CD4-positive, alpha-beta T cell treated with Interleukin-17A for 4 hours (primary cell): ENCODE data around the gene FIP1L1.

Experiments
- DNase-seq: peaks from one replicate; pipeline ENCODE4 v3.0.0-alpha.2; 2020; ENCODE audit warnings: mixed read lengths

The FIP1L1 gene

DNA sequence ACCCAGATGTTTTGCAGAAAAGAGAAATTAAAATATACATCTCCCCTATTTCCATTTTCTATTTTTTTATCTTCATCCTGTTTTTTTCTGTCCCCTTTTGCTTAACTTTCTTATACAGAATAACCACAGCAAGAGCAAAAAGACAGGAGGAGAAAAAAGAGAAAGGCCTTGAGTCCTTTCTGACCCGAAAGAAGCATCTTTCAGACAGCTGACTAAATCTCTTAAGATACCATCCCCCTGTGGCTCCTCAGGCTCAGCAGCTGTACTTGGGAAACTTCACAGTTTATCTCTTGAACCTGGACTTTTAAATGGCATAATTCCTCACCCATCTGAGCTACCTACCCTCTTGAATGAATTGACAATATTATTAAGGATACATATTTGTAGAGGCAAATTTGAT lies 100.2 kb downstream of the FIP1L1 start:
- DNase-seq, result no peak

DNA sequence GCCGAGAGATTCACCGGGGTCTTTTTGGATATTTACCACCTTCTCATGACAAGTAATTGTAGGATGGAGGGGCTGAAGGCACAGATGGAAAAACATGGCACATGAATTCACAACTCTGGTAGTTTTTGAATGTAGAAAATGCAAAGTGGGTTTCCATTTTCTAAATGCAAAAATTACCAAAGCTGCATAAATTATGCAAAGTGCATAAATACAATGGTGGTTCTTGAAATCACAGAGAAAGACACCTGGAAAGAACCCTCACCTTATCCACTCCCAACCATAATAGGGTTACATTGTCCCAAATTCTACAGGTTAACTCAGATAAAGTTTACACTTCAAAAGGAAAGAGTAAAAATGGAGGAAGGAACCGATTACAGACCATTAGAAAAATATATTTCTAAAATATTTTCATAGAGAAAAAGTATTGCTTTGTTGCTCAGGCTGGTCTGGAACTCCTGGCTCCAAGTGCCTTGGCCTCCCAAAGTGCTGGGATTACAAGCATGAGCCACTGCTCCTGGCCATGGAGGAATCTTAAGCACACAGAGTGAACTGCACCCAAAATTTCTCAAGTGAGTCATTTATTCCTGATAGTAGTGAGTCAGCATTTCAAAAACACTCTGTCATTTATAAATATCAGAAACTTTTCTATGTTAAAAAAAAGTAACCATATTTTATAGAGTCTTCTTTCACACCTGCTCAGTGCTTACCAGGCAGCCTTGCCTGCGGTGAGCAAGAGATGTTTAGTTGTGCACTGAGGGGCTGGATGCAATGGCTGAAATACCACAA lies 101.4 kb downstream of the FIP1L1 start:
- no peak for DNase-seq

GRCh38 chr4:53479736-53480525 lies 102.5 kb downstream of the FIP1L1 start:
- DNase-seq, result no peak

- DNase-seq, result no peak
Observed at GRCh38 chr4:53480909-53481308, 103.5 kb downstream of the FIP1L1 start.

DNA sequence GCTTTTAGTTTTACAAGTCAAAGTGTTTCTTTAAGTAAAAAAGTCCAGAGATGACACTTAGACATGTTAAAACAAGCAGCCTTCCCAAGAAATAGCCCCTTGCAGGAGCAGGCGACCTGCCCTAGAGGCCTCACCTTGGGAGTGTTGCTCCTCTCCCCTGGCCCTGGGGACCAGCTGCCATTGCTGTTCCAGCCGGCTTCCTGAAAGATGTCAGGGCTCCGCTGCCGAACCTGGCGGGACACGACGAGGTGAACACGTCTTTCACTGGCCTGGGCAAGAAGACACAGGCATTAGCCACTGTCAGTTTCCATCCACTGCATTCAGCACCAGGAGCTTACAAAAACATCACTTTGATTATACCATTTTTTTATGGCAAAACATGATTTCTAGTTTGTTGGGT lies 104.1 kb downstream of the FIP1L1 start:
- no peak for DNase-seq

- DNase-seq, result no peak
Observed at GRCh38 chr4:53483250-53483649, 105.8 kb downstream of the FIP1L1 start.

- DNase-seq, result no peak
Observed at GRCh38 chr4:53484911-53485657, 107.6 kb downstream of the FIP1L1 start.

DNA sequence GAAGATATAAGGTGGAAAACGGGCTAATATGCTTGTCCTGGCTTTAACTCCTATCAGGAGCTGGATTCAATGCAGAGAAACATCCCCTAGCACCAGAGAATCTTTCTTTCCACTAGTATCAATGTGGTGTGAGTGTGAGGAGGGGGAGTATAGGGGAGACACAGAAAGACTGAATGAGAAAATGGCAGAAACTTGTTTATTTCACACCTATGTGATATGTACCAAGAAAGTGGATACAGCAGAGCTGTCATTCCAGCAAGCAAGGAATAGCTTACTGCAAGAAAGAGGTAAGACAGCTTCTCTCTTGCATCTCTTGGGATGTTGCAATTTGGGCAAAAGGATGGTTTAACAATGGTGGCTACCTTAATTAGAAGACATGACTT lies 108.2 kb downstream of the FIP1L1 start:
- no peak for DNase-seq

GRCh38 chr4:53487766-53488165 lies 110.3 kb downstream of the FIP1L1 start:
- no peak for DNase-seq

DNA sequence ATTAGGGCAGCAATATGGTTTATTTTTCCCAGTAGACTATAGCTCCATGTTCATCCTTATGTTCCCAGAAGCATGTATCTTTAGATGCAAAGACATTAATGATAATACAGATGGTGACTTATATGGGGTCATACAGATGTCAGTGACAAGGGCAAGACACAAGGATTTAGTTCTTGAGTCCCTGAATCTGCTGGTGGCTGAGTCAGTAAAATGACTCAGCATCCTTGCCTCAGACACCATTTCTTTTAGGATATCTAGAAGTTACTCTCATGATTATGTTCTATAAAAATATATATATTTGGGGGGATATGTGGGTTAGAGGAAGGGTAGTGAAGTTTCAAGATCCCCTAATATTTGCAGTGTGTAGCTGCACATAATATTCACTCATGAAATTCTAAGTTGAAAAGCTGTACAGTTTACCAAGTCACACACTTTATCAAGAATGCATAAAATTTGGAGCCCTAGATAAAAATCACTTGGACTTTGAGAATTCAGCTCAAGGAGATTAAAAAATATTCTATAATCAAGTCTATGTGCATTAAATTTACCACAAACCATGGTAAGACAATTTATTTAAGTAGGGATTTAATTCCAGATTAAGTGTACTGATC lies 111.9 kb downstream of the FIP1L1 start:
- DNase-seq, result no peak

GRCh38 chr4:53490161-53490956 lies 112.9 kb downstream of the FIP1L1 start:
- DNase-seq, result no peak

- no peak for DNase-seq
Observed at GRCh38 chr4:53490965-53491622, 113.7 kb downstream of the FIP1L1 start.

GRCh38 chr4:53494851-53495250 lies 117.4 kb downstream of the FIP1L1 start:
- no peak for DNase-seq

DNA sequence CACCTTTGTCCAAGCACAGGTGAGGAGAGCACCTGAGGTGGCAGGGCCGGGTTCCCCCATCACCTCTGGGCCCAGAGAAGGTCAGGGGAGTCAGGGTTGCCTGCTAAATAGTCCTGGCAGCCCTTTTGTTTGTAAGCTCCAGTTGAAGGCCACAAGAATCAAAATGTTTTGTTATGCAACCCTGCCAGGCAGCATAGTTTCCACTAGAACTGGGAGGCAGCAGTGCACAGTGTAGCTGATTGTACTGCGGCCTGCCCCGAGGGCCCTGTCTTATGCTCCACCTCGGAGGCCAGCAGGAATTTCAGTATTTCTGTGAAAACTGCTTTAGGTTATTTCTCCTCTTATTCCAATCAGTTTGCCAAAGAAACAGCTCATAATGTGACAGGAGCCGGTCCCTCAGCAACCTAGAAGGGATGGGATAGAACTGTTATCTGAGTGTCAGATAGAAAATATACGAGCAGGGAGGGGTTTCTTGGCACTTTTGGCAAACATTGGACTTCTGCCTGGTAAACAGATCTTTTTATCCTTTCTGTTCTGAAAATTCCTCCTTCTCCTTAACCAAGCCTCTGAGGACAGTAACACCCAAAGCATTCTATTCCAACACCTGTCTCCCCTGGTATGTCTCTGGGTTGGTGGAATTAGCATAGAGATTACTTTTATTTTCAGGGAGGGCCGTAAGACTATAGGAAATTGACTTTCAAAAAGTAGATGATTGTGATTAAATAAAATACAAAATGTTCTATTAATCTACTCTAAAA lies 120.2 kb downstream of the FIP1L1 start:
- no peak for DNase-seq

- DNase-seq, result no peak
Observed at GRCh38 chr4:53498706-53499105, 121.3 kb downstream of the FIP1L1 start.

GRCh38 chr4:53499791-53500190 lies 122.3 kb downstream of the FIP1L1 start:
- DNase-seq, result no peak

- no peak for DNase-seq
Observed at GRCh38 chr4:53500546-53500945, 123.1 kb downstream of the FIP1L1 start.

GRCh38 chr4:53501561-53501960 lies 124.1 kb downstream of the FIP1L1 start:
- no peak for DNase-seq

DNA sequence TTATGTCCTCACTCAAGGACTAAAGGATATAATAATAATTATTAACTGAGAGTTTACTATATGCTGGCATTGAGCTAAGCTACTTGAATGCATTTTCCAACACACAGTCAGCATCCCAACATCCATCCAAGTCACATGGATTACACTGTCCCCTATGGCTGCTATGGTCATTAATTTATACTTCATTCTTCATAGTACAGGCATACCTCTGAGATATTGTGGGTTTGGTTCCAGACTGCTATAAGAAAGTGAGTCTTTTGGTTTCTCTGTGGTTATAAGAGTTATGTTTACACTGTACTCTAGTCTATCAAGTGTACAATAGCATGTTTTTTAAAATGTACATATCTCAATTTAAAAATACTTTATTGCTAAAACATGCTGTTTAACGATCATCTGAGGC lies 124.7 kb downstream of the FIP1L1 start:
- no peak for DNase-seq

DNA sequence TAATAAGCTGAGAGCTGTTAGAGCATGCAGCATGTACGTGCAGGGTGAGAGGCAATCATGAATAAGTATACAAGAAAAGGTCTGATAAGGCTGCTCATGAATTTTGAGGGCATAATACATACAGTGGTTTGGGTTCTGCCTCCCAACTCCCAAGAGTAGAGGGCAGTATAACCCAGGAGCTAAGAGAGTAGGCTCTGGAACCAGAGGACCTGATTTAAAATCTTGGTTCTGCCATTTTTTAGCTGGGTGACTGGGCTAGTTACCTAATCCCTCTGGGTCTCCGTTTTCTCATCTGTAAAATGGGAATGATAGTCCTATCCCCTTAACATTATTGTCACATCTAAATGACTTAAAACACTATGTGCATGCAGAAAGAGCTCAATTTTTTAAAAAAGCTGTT lies 128.5 kb downstream of the FIP1L1 start:
- no peak for DNase-seq

- DNase-seq, result no peak
Observed at GRCh38 chr4:53507058-53507457, 129.6 kb downstream of the FIP1L1 start.
